Stimulated activated CD4-positive, alpha-beta T cell treated with anti-CD3 and anti-CD28 coated beads, Interleukin-1b, Interleukin-23, amount 100 ng/mL, for 24 hours (primary cell): ENCODE results near the gene SLC9A9.

ENCODE experiments used
- DNase-seq, 4 experiments: peaks; one replicate each; pipeline ENCODE4 v3.0.0-alpha.2; 2020; ENCODE audit warnings: low read depth in 4 of 4, low spot score in 1 of 4

The SLC9A9 gene

GRCh38 chr3:143234526-143234925 is 613.7 kb downstream of the SLC9A9 start:
- DNase-seq = no peak

DNA sequence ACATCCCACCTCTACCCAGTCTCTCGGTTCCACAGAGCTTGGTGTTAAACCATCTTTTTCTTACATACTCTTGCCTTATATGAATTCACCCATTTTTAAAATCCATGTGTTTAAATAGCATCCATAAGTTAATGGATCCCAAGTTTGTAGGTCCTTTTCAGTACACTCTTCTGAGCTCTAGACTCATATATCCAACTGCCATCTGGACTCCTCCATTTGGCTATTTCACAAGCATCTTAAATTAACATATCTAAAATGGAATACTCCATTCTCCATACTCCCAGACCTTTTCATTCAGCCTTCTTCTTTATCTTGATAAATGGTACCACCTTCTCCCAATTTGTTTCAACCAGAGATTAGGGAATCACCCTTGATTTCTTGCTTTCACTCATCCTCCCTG is 615.3 kb downstream of the SLC9A9 start:
- DNase-seq = no peak

GRCh38 chr3:143228405-143228804 is 619.9 kb downstream of the SLC9A9 start:
- DNase-seq = no peak

DNA sequence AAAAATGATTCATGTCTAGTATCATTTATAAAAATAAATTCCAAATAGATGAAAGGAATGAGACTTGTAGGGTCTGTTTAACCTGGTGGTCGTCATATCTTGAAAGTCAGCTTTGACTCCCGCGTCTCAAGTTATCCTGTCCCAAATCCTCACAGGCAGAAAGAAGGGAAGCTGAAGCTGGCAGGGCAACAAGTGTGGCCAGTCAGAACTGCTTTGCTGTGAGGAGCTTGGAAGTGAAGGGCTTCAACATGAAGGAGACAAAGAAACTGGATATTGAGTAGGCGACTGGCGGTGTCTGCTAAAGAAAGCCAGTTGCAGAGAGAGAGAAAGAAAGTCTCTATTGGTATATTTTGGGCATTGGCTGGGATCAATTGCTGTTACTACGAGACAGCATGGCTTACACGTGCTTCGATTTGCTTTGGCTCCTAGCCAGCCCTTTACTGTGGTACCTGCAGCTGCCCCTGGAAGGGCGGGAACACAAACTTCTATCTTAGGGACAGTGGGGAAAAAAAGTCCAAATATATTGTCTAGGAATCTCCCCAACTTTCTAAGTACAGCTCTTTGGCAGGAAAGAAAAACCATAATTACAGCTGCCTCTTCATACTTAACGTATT is 621.5 kb downstream of the SLC9A9 start:
- no peak for DNase-seq

DNA sequence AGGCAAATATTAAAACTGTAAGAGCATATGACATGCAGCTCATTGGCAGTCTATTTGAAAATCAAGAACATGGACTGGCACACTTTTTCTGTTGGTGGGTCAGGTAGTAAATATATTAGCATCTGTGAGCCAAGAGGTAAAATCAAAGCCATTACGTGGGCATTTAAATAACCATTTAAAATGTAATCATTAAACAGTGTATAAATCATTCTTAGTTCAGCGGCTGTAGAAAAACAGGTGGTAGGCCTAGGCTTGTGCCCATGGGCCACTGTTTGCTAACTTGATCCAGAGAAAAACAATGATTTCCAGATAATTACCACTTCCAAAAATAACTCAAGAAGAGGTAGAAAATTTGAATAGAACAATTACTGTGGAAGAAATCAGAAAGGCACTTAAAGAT is 623.6 kb downstream of the SLC9A9 start:
- no peak for DNase-seq

DNA sequence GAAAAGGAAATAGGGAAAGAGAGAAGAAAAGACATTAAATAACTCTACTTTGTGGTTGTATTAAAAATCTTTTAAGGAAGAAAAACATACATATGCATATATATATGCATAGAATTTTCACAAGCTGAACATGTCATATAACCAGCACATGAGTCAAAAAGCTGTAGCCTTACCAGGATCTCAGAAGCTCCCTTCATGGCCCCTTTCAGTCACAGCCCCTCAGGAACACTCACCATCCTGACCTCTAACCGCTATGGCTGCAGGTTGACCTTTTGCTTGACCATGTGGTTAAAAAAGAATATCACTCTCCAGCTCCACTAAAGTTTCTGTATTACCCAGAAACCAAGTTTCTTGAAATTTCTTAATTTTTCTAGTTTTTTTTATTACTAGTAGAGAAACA is 625.3 kb downstream of the SLC9A9 start:
- DNase-seq = no peak

- DNase-seq = no peak
These were observed 625.8 kb downstream of the SLC9A9 start for GRCh38 chr3:143222505-143222904.

DNA sequence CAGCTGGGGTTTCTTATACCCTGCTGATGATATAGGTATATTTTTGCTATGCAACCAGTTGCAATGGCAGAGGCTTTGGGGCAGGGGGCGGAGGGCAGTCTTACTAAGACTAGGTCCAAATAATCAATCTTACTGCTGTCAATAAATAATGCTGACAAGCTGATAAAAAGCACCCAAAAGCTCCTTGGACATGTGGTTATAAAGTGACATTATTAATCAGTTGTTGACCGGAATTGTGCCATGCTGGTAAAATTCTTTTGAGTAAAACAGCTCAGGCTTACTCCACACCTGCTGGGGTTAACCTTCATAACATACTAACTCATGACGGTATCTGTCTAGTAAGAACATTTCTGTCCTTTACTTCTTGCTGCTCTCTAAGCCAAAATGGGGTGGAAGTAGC is 626.8 kb downstream of the SLC9A9 start:
- DNase-seq = no peak

- DNase-seq = no peak
These were observed 627.5 kb downstream of the SLC9A9 start for GRCh38 chr3:143220741-143221140.

DNA sequence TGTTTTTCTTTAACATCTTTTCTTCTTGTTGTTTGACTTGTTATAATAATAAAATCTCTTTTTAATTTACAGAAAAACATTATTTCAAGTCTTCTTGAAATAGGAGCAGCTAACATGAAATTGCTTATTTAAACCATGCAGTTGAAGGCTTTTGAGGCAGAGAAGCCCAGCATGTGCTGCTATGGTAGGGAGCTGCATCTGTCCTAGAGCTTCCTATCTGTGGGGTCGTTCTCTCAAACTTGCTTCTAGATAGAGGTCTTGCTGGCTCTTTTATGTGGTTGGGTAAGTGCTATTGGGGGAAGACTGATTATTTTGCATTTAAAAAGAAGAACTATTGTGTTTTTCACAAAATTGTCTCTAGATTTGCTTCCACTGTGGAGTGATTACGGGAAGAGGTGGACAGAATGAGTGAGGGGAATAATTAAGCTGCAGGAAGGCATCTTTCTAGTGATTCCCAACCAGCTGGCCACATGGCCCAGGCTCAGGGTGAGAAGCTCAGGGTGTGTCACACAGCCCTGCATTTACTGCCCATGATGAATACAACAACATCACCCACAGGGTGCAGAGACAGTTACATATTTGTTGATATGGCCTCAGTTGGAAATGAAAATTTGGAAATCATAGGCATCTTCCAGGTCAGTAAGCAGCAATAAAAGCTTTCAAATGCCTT is 630.0 kb downstream of the SLC9A9 start:
- no peak for DNase-seq

GRCh38 chr3:143217283-143217682 is 631.0 kb downstream of the SLC9A9 start:
- no peak for DNase-seq

DNA sequence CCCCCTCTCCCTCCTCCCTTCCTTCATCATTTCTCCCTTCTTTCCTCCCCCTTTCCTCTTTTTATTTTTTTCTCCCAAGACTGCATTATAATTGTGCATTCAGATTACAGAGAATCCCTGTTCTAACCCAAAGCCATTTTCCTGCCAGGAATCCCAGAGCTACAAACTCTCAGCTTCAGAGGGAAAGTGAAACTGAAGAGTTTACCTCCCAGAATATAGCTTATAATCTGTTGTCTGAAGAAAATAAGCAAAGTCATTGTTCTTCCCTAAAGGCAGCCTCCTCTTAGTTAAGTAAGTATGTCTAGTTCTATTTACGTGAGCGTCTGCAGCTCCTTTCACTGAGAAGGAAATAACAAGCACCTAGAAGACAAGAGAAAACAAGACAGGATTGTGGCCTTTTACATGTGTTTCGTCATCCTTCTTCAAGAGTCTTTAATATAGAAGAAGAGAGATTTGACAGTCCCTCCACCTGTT is 631.5 kb downstream of the SLC9A9 start:
- no peak for DNase-seq
